ENCODE measurements around the gene TMEM132C.

GRCh38 chr12:128328961-128329360, 62.0 kb downstream of the TMEM132C start:
- TF ChIP-seq POLR2A (IDR thresholded peaks at IDR 0.05) = no peak
- TF ChIP-seq POLR2AphosphoS5 (IDR thresholded peaks at IDR 0.05) = no peak
